Karpas-422 (cell line): ENCODE measurements around the gene SKI. TPM values are rescaled to one million over a fixed set of nuclear protein-coding genes. Genes with fewer than 3 reads are reported as not detected.
A peak's percentile ranks its signal among the peaks of the same experiment; 100 is the strongest.
"Not testable (repeated sequence)": the region's sequence is repeated elsewhere in the genome, so short reads cannot be mapped to it uniquely, and the experiment has no call there.

ENCODE experiments used
- DNase-seq: peaks from one replicate; pipeline ENCODE4 v3.0.0-alpha.2; 2015
- H2AFZ ChIP-seq: fragments of 200-600 bp; sonication (generic); 2 replicates; pipeline ENCODE4 v1.6.1; 2014; ENCODE audit warnings: antibody characterized with exemption, low read length, mixed read lengths
- H3K27ac ChIP-seq: fragments of 200-600 bp; sonication (generic); 2 replicates; pipeline ENCODE4 v1.5.1; 2014; ENCODE audit warnings: mild to moderate bottlenecking, low read length, moderate library complexity
- H3K27me3 ChIP-seq: fragments of 200-600 bp; sonication (generic); 2 replicates; pipeline ENCODE4 v1.6.1; 2014; ENCODE audit warnings: low read length, mixed read lengths
- H3K36me3 ChIP-seq: fragments of 200-600 bp; sonication (generic); 2 replicates; pipeline ENCODE4 v1.6.1; 2014; ENCODE audit warnings: low read length, mixed read lengths; ENCODE audit not compliant: insufficient read depth
- H3K4me1 ChIP-seq: fragments of 200-600 bp; sonication (generic); 2 replicates; pipeline ENCODE4 v1.6.1; 2014; ENCODE audit warnings: mild to moderate bottlenecking, low read length, mixed read lengths
- H3K4me2 ChIP-seq: fragments of 200-600 bp; sonication (generic); 2 replicates; pipeline ENCODE4 v1.6.1; 2014; ENCODE audit warnings: low read length, low read depth, mild to moderate bottlenecking; ENCODE audit not compliant: poor library complexity, severe bottlenecking
- H3K4me3 ChIP-seq: fragments of 200-600 bp; sonication (generic); 2 replicates; pipeline ENCODE4 v1.5.1; 2014; ENCODE audit warnings: mild to moderate bottlenecking, antibody characterized with exemption, low read length, mixed read lengths
- H3K79me2 ChIP-seq: fragments of 200-600 bp; sonication (generic); 2 replicates; pipeline ENCODE4 v1.6.1; 2014; ENCODE audit warnings: mild to moderate bottlenecking, low read length, mixed read lengths
- H3K9ac ChIP-seq: fragments of 200-600 bp; sonication (generic); 2 replicates; pipeline ENCODE4 v1.6.0; 2014; ENCODE audit warnings: low read length
- H3K9me2 ChIP-seq: fragments of 200-600 bp; sonication (generic), shearing (Covaris generic); replicated peaks from 2 replicates; pipeline ENCODE4 v1.6.0; 2014; ENCODE audit warnings: mild to moderate bottlenecking, low read length, moderate library complexity; ENCODE audit not compliant: insufficient read depth
- H3K9me3 ChIP-seq: fragments of 300-700, 200-600 bp; sonication (generic); 2 replicates; pipeline ENCODE4 v1.6.1; 2014; ENCODE audit warnings: low read length, mixed read lengths
- H4K20me1 ChIP-seq: fragments of 200-600 bp; sonication (generic); 2 replicates; pipeline ENCODE4 v1.6.1; 2014; ENCODE audit warnings: mild to moderate bottlenecking, antibody characterized with exemption, low read length, low read depth; ENCODE audit not compliant: insufficient read depth
- total RNA-seq: library from RNA; depleted of rRNA; stranded (reverse); fragments of >200 nt; shearing (Covaris generic); gene quantifications from 2 replicates; pipeline ENCODE4 v1.2.3, GENCODE V29; 2014; ENCODE audit warnings: low replicate concordance

Gene SKI
- total RNA-seq, 1 experiment from 2014 or later, result 1.7 TPM

DNA sequence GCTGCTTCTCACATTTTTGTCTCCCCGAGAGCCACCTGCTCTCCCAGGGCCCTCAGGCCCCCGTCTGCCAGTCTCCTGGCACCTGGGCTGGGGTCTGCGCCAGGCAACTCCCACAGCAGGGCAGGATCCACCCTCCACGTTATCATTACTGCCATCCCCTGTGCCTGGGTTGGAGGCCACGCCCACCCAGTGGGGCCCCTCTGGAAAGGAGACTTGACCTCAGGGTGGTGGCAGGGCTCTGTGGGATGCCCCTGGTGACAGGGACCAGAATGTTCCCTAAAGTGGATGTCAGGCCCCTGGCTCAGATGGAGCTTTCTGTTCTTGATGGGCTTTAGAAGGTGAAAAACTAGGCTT is 66.6 kb downstream of the SKI start:
- H3K27ac ChIP-seq, result no peak overlapping the region
- H3K36me3 ChIP-seq, result no peaks in the 10 kb centered on the region
- H3K4me3 ChIP-seq, result no peak overlapping the region
- no peaks in the 10 kb centered on the region for H3K27me3 ChIP-seq
- H2AFZ ChIP-seq, result no peak overlapping the region
- no peak overlapping the region for H3K9ac ChIP-seq
- peaks cover 19% of the 10 kb centered on the region for H3K4me1 ChIP-seq
- peaks cover 74% of the 10 kb centered on the region for H4K20me1 ChIP-seq
- H3K9me3 ChIP-seq, result no peaks in the 10 kb centered on the region
- no peak for DNase-seq
- no peaks in the 10 kb centered on the region for H3K9me2 ChIP-seq
- H3K79me2 ChIP-seq, result no peaks in the 10 kb centered on the region
- no peak overlapping the region for H3K4me2 ChIP-seq

DNA sequence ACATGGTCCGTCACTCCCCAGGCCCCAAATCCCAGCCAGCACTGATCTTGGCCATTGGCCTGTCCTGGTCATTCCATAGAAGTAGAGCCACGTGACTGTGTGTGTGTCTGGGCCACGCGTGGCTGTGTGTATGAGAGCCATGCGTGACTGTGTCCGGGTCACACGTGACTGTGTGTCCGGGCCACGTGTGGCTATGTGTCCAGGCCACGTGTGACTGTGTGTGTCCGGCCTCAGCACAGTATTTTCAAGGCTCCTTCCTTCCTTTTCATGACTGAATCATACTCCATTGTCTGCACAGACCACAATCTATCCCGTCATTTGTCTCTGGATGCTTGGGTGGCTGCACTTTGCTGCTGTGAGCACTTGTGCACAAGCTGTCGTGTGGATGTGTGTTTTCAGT is 67.4 kb downstream of the SKI start:
- H3K9me3 ChIP-seq, result no peaks in the 10 kb centered on the region
- H4K20me1 ChIP-seq, result peaks cover 74% of the 10 kb centered on the region
- H3K4me3 ChIP-seq, result no peak overlapping the region
- no peak overlapping the region for H3K9ac ChIP-seq
- no peak for DNase-seq
- H3K27me3 ChIP-seq, result no peaks in the 10 kb centered on the region
- H3K27ac ChIP-seq, result no peak overlapping the region
- H3K9me2 ChIP-seq, result no peaks in the 10 kb centered on the region
- H3K4me2 ChIP-seq, result no peak overlapping the region
- peaks cover 25% of the 10 kb centered on the region for H3K4me1 ChIP-seq
- no peaks in the 10 kb centered on the region for H3K79me2 ChIP-seq
- H2AFZ ChIP-seq, result no peak overlapping the region
- H3K36me3 ChIP-seq, result no peaks in the 10 kb centered on the region

DNA sequence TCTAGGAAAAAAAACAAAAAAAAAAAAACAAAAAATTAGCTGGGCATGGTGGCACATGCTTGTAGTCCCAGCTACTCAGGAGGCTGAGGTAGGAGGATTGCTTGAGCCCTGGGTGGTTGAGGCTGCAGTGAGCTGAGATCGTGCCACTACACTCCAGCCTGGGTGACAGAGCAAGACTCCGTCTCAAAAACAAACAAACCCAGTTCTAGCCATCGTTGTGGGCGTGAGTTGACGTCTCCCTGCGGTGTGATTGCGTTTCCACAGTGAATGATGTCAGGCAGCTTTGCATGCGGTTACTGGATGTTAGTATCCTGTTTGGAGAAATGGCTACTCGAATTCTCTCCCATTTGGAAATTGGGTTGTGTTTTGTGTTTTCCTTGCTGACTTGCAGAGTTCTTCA is 68.1 kb downstream of the SKI start:
- peaks cover 74% of the 10 kb centered on the region for H4K20me1 ChIP-seq
- H2AFZ ChIP-seq, H3K4me3 ChIP-seq, H3K27me3 ChIP-seq, H3K4me2 ChIP-seq, H3K27ac ChIP-seq, DNase-seq, H3K9me3 ChIP-seq, H3K36me3 ChIP-seq, H3K79me2 ChIP-seq, H3K9me2 ChIP-seq, H3K9ac ChIP-seq: not testable (repeated sequence)
- H3K4me1 ChIP-seq, result peaks cover 25% of the 10 kb centered on the region

DNA sequence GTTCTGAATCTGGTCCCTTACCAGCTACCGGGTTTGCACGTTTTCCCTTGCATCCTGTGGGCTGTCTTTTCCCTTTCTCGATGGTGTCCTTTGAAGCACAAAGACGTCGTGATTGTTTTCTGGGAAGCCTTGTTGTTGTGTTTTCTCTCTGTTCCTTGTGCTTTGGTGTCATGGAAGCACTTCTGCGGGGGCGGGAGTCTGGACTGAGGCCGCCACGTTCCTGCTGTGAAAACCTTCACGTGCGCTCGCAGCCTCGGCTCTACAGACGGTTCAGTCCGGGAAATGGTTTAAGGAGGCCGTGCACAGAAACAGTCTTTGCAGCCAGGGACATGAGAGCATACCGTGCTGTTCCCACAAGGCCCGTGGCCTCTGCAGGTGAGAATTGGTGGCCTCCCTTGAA is 68.5 kb downstream of the SKI start:
- Histone ChIP-seq H2AFZ (no peak overlapping the region), H3K27me3 (no peaks in the 10 kb centered on the region), H3K4me2 (no peak overlapping the region), H4K20me1 (peaks cover 74% of the 10 kb centered on the region), H3K9me2 (no peaks in the 10 kb centered on the region), H3K4me3 (no peak overlapping the region), H3K9ac (no peak overlapping the region), H3K79me2 (no peaks in the 10 kb centered on the region), H3K27ac (no peak overlapping the region), H3K36me3 (no peaks in the 10 kb centered on the region), H3K4me1 (peaks cover 25% of the 10 kb centered on the region), H3K9me3 (no peaks in the 10 kb centered on the region)
- DNase-seq, result no peak

DNA sequence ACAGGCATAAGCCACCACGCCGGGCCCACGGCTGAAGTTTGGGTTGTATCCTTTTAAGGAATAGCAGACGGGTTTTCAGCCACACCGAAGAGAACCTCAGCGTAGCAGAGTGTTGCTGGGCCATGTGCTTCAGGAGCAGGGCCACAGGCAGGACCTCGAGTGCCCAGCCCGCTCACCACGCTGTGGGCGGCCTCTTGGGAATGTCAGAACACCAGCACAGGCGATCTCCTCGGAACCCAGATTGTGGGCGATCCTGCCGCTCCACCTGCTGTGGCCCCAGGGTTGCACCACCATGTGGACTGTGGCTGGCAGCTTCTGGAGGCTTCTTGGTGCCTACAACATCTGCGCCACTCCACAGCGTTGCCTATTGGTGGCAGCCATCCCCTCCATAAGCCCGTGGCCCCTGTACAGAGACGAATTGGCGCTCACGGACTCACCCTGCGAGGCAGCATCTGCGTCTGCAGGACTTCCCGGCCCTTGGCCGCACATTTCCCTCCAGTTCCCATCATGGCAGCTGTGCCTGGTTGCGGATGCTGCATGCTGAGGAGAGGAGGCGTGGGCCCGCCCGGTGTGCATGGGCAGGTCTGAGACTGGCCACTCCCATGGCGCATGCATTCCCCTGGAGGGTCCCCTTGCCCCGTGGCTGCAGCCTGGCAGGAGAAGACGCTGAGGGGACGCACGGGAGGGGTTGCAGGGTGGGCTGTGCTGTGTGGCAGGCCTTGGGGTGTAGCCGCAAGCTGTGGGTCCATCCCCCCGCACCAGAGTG is 69.3 kb downstream of the SKI start:
- Histone ChIP-seq H3K4me1 (peaks cover 20% of the 10 kb centered on the region), H3K4me2 (no peak overlapping the region), H2AFZ (no peak overlapping the region), H3K4me3 (no peak overlapping the region), H3K9me3 (no peaks in the 10 kb centered on the region), H3K9ac (no peak overlapping the region), H3K36me3 (no peaks in the 10 kb centered on the region), H3K27ac (no peak overlapping the region), H3K27me3 (no peaks in the 10 kb centered on the region), H3K79me2 (no peaks in the 10 kb centered on the region), H3K9me2 (no peaks in the 10 kb centered on the region), H4K20me1 (peaks cover 70% of the 10 kb centered on the region; the same call in 1 of the 2 replicates)
- DNase-seq, result no peak

- no peaks in the 10 kb centered on the region for H3K27me3 ChIP-seq
- H3K9me2 ChIP-seq, result no peaks in the 10 kb centered on the region
- no peaks in the 10 kb centered on the region for H3K36me3 ChIP-seq
- no peaks in the 10 kb centered on the region for H3K79me2 ChIP-seq
- H3K9me3 ChIP-seq, result no peaks in the 10 kb centered on the region
- DNase-seq, result no peak
- no peak overlapping the region for H3K4me2 ChIP-seq
- no peak overlapping the region for H3K27ac ChIP-seq
- peaks cover 64% of the 10 kb centered on the region; the same call in 1 of the 2 replicates for H4K20me1 ChIP-seq
- H3K9ac ChIP-seq, result no peak overlapping the region
- no peak overlapping the region for H2AFZ ChIP-seq
- peaks cover 20% of the 10 kb centered on the region for H3K4me1 ChIP-seq
- H3K4me3 ChIP-seq, result no peak overlapping the region
Measured at GRCh38 chr1:2298685-2299084, 70.6 kb downstream of the SKI start.

DNA sequence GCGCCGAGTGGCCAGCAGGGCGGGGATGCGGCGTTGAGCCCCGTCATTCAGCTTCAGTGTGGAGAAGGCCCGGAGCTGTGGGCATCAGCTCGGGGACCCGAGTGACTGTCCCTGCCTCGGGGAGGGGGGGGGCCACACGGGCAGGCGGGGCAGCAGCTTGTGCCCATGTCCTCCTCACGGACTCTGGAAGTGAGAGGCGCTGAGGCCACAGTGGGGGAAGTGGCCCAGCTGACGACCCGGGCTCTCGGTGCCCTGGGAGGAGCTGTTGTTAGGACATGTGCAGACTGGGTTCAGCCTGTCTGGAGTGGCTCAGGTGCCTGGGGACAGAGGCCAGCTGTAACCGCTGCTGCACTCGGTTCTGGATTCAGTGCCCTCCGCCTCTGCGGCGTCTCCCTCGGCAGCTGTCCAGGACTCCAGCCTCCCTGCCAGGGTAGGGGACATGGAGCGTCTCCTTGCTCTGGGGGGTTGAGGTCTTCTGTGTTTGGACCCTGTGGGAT is 71.1 kb downstream of the SKI start:
- no peaks in the 10 kb centered on the region for H3K79me2 ChIP-seq
- H2AFZ ChIP-seq, result no peak overlapping the region
- H4K20me1 ChIP-seq, result peaks cover 59% of the 10 kb centered on the region; the same call in 1 of the 2 replicates
- peaks cover 20% of the 10 kb centered on the region for H3K4me1 ChIP-seq
- no peaks in the 10 kb centered on the region for H3K9me2 ChIP-seq
- no peak for DNase-seq
- no peaks in the 10 kb centered on the region for H3K27me3 ChIP-seq
- H3K4me2 ChIP-seq, result no peak overlapping the region
- H3K36me3 ChIP-seq, result no peaks in the 10 kb centered on the region
- H3K4me3 ChIP-seq, result no peak overlapping the region
- H3K9me3 ChIP-seq, result no peaks in the 10 kb centered on the region
- no peak overlapping the region for H3K27ac ChIP-seq
- no peak overlapping the region for H3K9ac ChIP-seq

GRCh38 chr1:2300004-2300771 is 72.1 kb downstream of the SKI start:
- Histone ChIP-seq H3K9me2 (no peaks in the 10 kb centered on the region), H3K9ac (peak overlapping the region; percentile 51), H3K9me3 (no peaks in the 10 kb centered on the region), H3K4me1 (peaks cover 20% of the 10 kb centered on the region), H3K4me3 (peak overlapping the region; percentile 25; the same call in 1 of the 2 replicates), H3K36me3 (no peaks in the 10 kb centered on the region), H3K79me2 (no peaks in the 10 kb centered on the region), H3K27me3 (no peaks in the 10 kb centered on the region), H3K4me2 (peak overlapping the region; percentile 42), H4K20me1 (peaks cover 49% of the 10 kb centered on the region; the same call in 1 of the 2 replicates), H3K27ac (no peak overlapping the region), H2AFZ (no peak overlapping the region)
- DNase-seq, result peak; percentile 70
